ENCODE measurements around the gene MYO6.

MYO6 gene

GRCh38 chr6:75913040-75913439, 164.0 kb downstream of the MYO6 start:
- no peak overlapping the region for H3K4me3 ChIP-seq (ENCODE audit: low read length)
- no peak for TF ChIP-seq ZNF274 (IDR thresholded peaks at IDR 0.05; ENCODE audit: low read depth, low read length)

- H3K4me3 ChIP-seq (ENCODE audit: low read length) = no peak overlapping the region
- no peak for TF ChIP-seq ZNF274 (IDR thresholded peaks at IDR 0.05; ENCODE audit: low read depth, low read length)
Observed at GRCh38 chr6:75922226-75922625, 173.2 kb downstream of the MYO6 start.

GRCh38 chr6:75926293-75927168, 177.5 kb downstream of the MYO6 start:
- H3K4me3 ChIP-seq (ENCODE audit: low read length) = no peak overlapping the region
- TF ChIP-seq ZNF274 (IDR thresholded peaks at IDR 0.05; ENCODE audit: low read depth, low read length) = no peak

- H3K4me3 ChIP-seq (ENCODE audit: low read length) = no peak overlapping the region
Observed at GRCh38 chr6:75931011-75931680, 182.1 kb downstream of the MYO6 start.

GRCh38 chr6:75932067-75932466, 183.0 kb downstream of the MYO6 start:
- H3K4me3 ChIP-seq (ENCODE audit: low read length) = no peak overlapping the region

More at GRCh38 chr6:75931011-75931680, 182.1 kb downstream of the MYO6 start:
- TF ChIP-seq ZNF274 (IDR thresholded peaks at IDR 0.05; ENCODE audit: low read depth, low read length) = no peak

GRCh38 chr6:75933387-75933975, 184.4 kb downstream of the MYO6 start:
- no peak overlapping the region for H3K4me3 ChIP-seq (ENCODE audit: low read length)
- no peak for TF ChIP-seq ZNF274 (IDR thresholded peaks at IDR 0.05; ENCODE audit: low read depth, low read length)

More at GRCh38 chr6:75932067-75932466, 183.0 kb downstream of the MYO6 start:
- no peak for TF ChIP-seq ZNF274 (IDR thresholded peaks at IDR 0.05; ENCODE audit: low read depth, low read length)

- no peak for TF ChIP-seq ZNF274 (IDR thresholded peaks at IDR 0.05; ENCODE audit: low read depth, low read length)
- H3K4me3 ChIP-seq (ENCODE audit: low read length) = no peak overlapping the region
Observed at GRCh38 chr6:75934643-75935472, 185.8 kb downstream of the MYO6 start.

GRCh38 chr6:75935473-75935793, 186.4 kb downstream of the MYO6 start:
- H3K4me3 ChIP-seq (ENCODE audit: low read length) = no peak overlapping the region
- TF ChIP-seq ZNF274 (IDR thresholded peaks at IDR 0.05; ENCODE audit: low read depth, low read length) = no peak

GRCh38 chr6:75936682-75937081, 187.6 kb downstream of the MYO6 start:
- H3K4me3 ChIP-seq (ENCODE audit: low read length) = no peak overlapping the region
- TF ChIP-seq ZNF274 (IDR thresholded peaks at IDR 0.05; ENCODE audit: low read depth, low read length) = no peak

GRCh38 chr6:75937846-75938245, 188.8 kb downstream of the MYO6 start:
- no peak overlapping the region for H3K4me3 ChIP-seq (ENCODE audit: low read length)
- TF ChIP-seq ZNF274 (IDR thresholded peaks at IDR 0.05; ENCODE audit: low read depth, low read length) = no peak

- H3K4me3 ChIP-seq (ENCODE audit: low read length) = no peak overlapping the region
- TF ChIP-seq ZNF274 (IDR thresholded peaks at IDR 0.05; ENCODE audit: low read depth, low read length) = no peak
Observed at GRCh38 chr6:75940564-75940963, 191.5 kb downstream of the MYO6 start.

- no peak for TF ChIP-seq ZNF274 (IDR thresholded peaks at IDR 0.05; ENCODE audit: low read depth, low read length)
- H3K4me3 ChIP-seq (ENCODE audit: low read length) = no peak overlapping the region
Observed at GRCh38 chr6:75941509-75941908, 192.5 kb downstream of the MYO6 start.

- TF ChIP-seq ZNF274 (IDR thresholded peaks at IDR 0.05; ENCODE audit: low read depth, low read length) = no peak
- no peak overlapping the region for H3K4me3 ChIP-seq (ENCODE audit: low read length)
Observed at GRCh38 chr6:75943381-75943780, 194.3 kb downstream of the MYO6 start.

Measured in GM08714 (cell line).